ENCODE data around the gene MTFR1L. TPM values are rescaled to one million over a fixed set of nuclear protein-coding genes. Genes with fewer than 3 reads are reported as not detected.

Gene MTFR1L
- total RNA-seq, 2 experiments from 2014 or later = 27.7 to 30.8 TPM

DNA sequence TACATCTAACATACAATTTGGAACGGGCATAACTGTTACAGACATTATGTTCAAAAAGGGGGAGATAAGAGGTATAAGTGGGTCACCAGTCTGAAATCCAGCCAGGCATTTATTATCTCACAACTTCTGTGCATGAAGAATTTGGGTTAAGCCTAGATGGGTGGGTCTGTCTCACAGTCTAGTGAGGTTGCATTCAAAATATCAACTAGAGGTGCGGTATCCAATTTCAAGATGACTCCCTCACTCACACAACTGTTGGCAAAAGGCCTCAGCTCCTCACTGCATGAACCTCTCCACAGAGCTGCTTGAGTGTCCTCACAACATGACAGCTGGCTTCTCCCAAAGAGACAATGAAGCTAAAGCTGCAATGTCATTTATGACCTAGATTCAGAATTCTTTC lies 34.8 kb downstream of the MTFR1L start:
- ATAC-seq = no peak
- ChIA-PET CTCF (interaction anchor here (0.7 to 1.3 kb wide), 5 partner anchors 14 to 105 kb away, joined by 3 to 5 read pairs (median 4); no protein-coding TSS in a partner anchor), POLR2A (no interaction called here)
- H3K4me3 Mint-ChIP-seq = no peak overlapping the region
- H3K27me3 Mint-ChIP-seq = no peaks in the 10 kb centered on the region
- no peaks in the 10 kb centered on the region for H3K36me3 Mint-ChIP-seq (ENCODE audit: low read depth)
- DNase-seq = no peak
- H3K4me1 Mint-ChIP-seq = peaks cover 5% of the 10 kb centered on the region
- intact Hi-C loops (cut with DNase I, micrococcal nuclease) = no loop called here
- H3K9me3 Mint-ChIP-seq (ENCODE audit: low read depth) = no peaks in the 10 kb centered on the region
- no peak overlapping the region for H3K27ac Mint-ChIP-seq

- no peak overlapping the region for H3K4me3 Mint-ChIP-seq
- ChIA-PET POLR2A (no interaction called here), CTCF (interaction anchor here (0.6 kb wide), 2 partner anchors 226 to 1465 kb away, joined by 3 read pairs; no protein-coding TSS in a partner anchor)
- H3K27ac Mint-ChIP-seq = no peak overlapping the region
- DNase-seq (no peak), ATAC-seq (no peak)
- H3K4me1 Mint-ChIP-seq = peaks cover 13% of the 10 kb centered on the region
- intact Hi-C loops (cut with DNase I, micrococcal nuclease) = no loop called here
- H3K9me3 Mint-ChIP-seq (ENCODE audit: low read depth) = no peaks in the 10 kb centered on the region
- no peaks in the 10 kb centered on the region for H3K27me3 Mint-ChIP-seq
- H3K36me3 Mint-ChIP-seq (ENCODE audit: low read depth) = no peaks in the 10 kb centered on the region
These were observed 37.1 kb downstream of the MTFR1L start for GRCh38 chr1:25856856-25857255.

- intact Hi-C loops (cut with DNase I, micrococcal nuclease) = no loop called here
These were observed 38.7 kb downstream of the MTFR1L start for GRCh38 chr1:25858494-25858893.

GRCh38 chr1:25858906-25859789 lies 39.4 kb downstream of the MTFR1L start, which contains the start of gene AUNIP:
Gene AUNIP, minus strand, starts transcription at chr1:25859457. Its CDS starts 100 bp downstream, at chr1:25859357.
- no peaks in the 10 kb centered on the region for H3K27me3 Mint-ChIP-seq
- H3K4me1 Mint-ChIP-seq = peaks cover 13% of the 10 kb centered on the region
- peak within 1 kb of the TSS; percentile 93 for H3K27ac Mint-ChIP-seq
- H3K9me3 Mint-ChIP-seq (ENCODE audit: low read depth) = no peaks in the 10 kb centered on the region
- DNase-seq = peak; percentile 97
- ChIA-PET CTCF (interaction anchor here (0.6 to 0.8 kb wide), 4 partner anchors 36 to 1629 kb away, joined by 3 to 4 read pairs (median 4); partner anchors contain the start of gene MTFR1L), POLR2A (interaction anchor here (0.6 kb wide), 1 partner anchor 460 kb away, joined by 3 read pairs; no protein-coding TSS in a partner anchor)
- intact Hi-C loops (cut with DNase I, micrococcal nuclease) = loop anchor here in 1 of 2 experiments (1.0 kb wide), 7 partner anchors 16 to 429 kb away; partner anchors contain the start of genes CEP85, MACO1, PAFAH2 and PAQR7
- H3K36me3 Mint-ChIP-seq (ENCODE audit: low read depth) = peaks cover 2% of the 10 kb centered on the region
- H3K4me3 Mint-ChIP-seq = peak within 1 kb of the TSS; percentile 94
- ATAC-seq = peak; percentile 95

More at GRCh38 chr1:25858494-25858893, 38.7 kb downstream of the MTFR1L start:
- Mint-ChIP-seq H3K27me3 (no peaks in the 10 kb centered on the region), H3K36me3 (ENCODE audit: low read depth) (peaks cover 2% of the 10 kb centered on the region), H3K4me1 (peaks cover 13% of the 10 kb centered on the region), H3K27ac (peak overlapping the region; percentile 66), H3K9me3 (ENCODE audit: low read depth) (no peaks in the 10 kb centered on the region), H3K4me3 (peak overlapping the region; percentile 94)
- POLR2A ChIA-PET = no interaction called here
- no peak for ATAC-seq
- DNase-seq = no peak
- CTCF ChIA-PET = interaction anchor here (0.6 to 0.8 kb wide), 5 partner anchors 29 to 1630 kb away, joined by 3 to 4 read pairs (median 3); partner anchors contain the start of gene MTFR1L

DNA sequence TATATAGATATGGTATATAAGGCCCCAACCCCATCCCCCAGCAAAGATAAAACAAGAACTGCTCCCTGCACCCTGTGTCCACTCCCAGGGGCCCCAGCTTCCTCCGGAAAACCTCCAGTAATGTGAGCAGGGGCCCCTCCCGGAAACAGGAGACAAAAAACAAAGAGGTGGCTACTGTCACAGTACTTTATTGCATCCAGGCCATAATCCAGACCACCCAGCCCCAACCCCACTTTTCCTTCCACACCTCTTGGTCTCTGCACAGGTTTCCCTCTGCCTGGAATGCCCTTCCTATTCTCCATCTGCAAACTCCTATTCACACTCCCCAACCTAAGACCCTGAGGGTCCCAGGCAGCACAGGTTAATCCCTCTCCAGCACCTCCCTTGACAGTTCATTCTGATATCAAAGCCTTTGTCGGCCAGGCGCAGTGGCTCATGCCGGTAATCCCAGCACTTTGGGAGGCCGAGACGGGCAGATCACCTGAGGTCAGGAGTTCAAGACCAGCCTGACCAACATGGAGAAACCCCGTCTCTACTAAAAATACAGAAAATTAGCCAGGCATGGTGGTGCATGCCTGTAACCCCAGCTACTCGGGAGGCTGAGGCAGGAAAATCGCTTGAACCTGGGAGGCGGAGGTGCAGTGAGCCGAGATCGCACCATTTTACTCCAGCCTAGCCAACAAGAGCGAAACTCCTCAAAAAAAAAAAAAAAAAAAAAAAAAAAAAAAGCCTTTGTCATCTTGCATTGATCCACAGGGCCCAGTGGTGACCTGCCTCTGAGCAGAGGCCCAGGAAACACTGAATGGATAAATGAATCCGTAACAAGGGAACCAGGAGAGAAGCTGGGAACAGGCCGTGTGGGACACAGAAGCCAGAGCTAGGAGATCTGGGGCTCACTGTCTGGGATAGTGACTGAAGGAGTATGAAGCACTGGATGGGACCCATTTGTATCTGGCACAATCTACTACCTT lies 41.8 kb downstream of the MTFR1L start:
- intact Hi-C loops (cut with DNase I, micrococcal nuclease) = no loop called here
- peaks cover 2% of the 10 kb centered on the region for H3K36me3 Mint-ChIP-seq (ENCODE audit: low read depth)
- ChIA-PET CTCF (interaction anchor here (0.6 kb wide), 1 partner anchor 34 kb away, joined by 3 read pairs; no protein-coding TSS in a partner anchor), POLR2A (interaction anchor here (0.6 kb wide), 1 partner anchor 11 kb away, joined by 5 read pairs; no protein-coding TSS in a partner anchor)
- H3K4me3 Mint-ChIP-seq = no peak overlapping the region
- DNase-seq (no peak), ATAC-seq (no peak)
- H3K4me1 Mint-ChIP-seq = peaks cover 13% of the 10 kb centered on the region
- no peaks in the 10 kb centered on the region for H3K27me3 Mint-ChIP-seq
- H3K9me3 Mint-ChIP-seq (ENCODE audit: low read depth) = no peaks in the 10 kb centered on the region
- no peak overlapping the region for H3K27ac Mint-ChIP-seq

GRCh38 chr1:25862785-25863485 lies 43.2 kb downstream of the MTFR1L start:
- Mint-ChIP-seq H3K4me1 (peaks cover 13% of the 10 kb centered on the region), H3K27ac (no peak overlapping the region), H3K9me3 (ENCODE audit: low read depth) (no peaks in the 10 kb centered on the region), H3K36me3 (ENCODE audit: low read depth) (peaks cover 2% of the 10 kb centered on the region), H3K4me3 (no peak overlapping the region), H3K27me3 (no peaks in the 10 kb centered on the region)
- ChIA-PET POLR2A (no interaction called here), CTCF (no interaction called here)
- DNase-seq (no peak), ATAC-seq (no peak)
- intact Hi-C loops (cut with DNase I, micrococcal nuclease) = no loop called here

DNA sequence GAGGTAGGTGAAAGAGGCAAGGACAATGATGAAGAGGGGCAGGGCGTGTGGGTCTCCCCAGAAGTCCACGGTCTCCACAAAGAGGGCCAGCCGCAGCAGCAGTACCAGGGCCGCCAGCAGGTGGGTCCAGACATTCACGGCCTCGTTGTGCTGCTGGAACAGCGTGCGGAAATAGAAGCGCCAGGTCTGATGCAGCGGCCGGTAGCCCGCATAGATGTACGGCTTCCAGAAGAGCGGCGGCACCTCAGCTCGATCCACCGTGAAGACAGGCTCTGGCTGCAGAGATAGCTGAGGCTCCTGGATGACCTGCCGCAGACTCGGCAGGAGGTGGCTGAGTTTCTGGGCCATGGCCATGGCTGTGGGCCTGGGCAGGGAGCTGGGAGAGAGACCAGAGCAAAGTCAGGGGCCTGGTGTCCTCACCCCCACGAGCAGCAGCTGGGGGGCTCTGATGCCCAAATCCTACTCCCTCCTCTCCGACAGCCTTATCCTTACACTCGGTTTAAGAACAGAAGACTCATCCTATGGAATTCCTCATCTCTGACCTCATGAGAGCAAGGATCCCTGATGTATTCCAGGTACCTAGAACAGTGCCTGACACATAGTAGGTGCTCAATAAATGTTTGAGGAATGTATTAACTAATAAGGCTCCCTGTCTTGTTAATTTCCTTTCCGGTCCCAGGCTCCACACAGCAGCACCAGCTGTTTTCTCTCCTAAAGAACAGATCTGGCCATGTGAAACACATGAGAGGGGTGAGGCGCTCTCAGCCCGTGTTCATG lies 43.9 kb downstream of the MTFR1L start:
- peaks cover 9% of the 10 kb centered on the region for H3K4me1 Mint-ChIP-seq
- H3K36me3 Mint-ChIP-seq (ENCODE audit: low read depth) = peaks cover 2% of the 10 kb centered on the region
- H3K27ac Mint-ChIP-seq = no peak overlapping the region
- H3K9me3 Mint-ChIP-seq (ENCODE audit: low read depth) = no peaks in the 10 kb centered on the region
- no peak overlapping the region for H3K4me3 Mint-ChIP-seq
- DNase-seq (no peak), ATAC-seq (no peak)
- POLR2A ChIA-PET = no interaction called here
- H3K27me3 Mint-ChIP-seq = no peaks in the 10 kb centered on the region
- intact Hi-C loops (cut with DNase I, micrococcal nuclease) = no loop called here
- CTCF ChIA-PET = interaction anchor here (0.6 to 1.0 kb wide), 2 partner anchors 246 to 306 kb away, joined by 3 read pairs; partner anchors contain the start of gene ZNF593

DNA sequence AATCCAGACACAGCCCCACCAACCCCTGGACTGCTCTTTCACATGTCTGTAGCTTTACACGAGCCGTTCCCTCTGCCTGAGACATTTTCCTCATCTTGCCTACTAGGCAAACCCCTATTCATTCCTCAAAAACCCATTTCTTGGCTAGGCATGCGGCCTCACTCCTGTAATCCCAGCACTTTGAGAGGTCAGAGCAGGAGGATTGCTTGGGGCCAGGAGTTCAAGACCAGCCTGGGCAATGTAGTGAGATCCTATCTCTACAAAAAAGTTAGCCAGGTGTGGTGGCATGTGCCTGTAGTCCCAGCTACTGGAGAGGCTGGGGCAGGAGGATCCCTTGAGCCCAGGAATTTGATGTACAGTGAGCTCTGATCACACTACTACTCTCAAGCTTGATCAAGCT lies 44.7 kb downstream of the MTFR1L start:
- POLR2A ChIA-PET = no interaction called here
- no peaks in the 10 kb centered on the region for H3K9me3 Mint-ChIP-seq (ENCODE audit: low read depth)
- ATAC-seq = no peak
- CTCF ChIA-PET = interaction anchor here (0.6 to 1.0 kb wide), 3 partner anchors 83 to 305 kb away, joined by 3 read pairs; partner anchors contain the start of gene ZNF593
- H3K36me3 Mint-ChIP-seq (ENCODE audit: low read depth) = peaks cover 2% of the 10 kb centered on the region
- intact Hi-C loops (cut with DNase I, micrococcal nuclease) = no loop called here
- no peak overlapping the region for H3K27ac Mint-ChIP-seq
- H3K27me3 Mint-ChIP-seq = no peaks in the 10 kb centered on the region
- H3K4me1 Mint-ChIP-seq = peaks cover 8% of the 10 kb centered on the region
- DNase-seq = no peak
- no peak overlapping the region for H3K4me3 Mint-ChIP-seq

GRCh38 chr1:25866288-25866687 lies 46.5 kb downstream of the MTFR1L start:
- Mint-ChIP-seq H3K4me1 (no peaks in the 10 kb centered on the region), H3K4me3 (no peak overlapping the region), H3K9me3 (ENCODE audit: low read depth) (no peaks in the 10 kb centered on the region), H3K27me3 (no peaks in the 10 kb centered on the region), H3K36me3 (ENCODE audit: low read depth) (peaks cover 2% of the 10 kb centered on the region), H3K27ac (no peak overlapping the region)
- intact Hi-C loops (cut with DNase I, micrococcal nuclease) = no loop called here
- no peak for ATAC-seq
- POLR2A ChIA-PET = no interaction called here
- no peak for DNase-seq
- CTCF ChIA-PET = no interaction called here

Measured in activated CD4-positive, alpha-beta T cell treated with anti-CD3 and anti-CD28 coated beads for 36 hours (primary cell).